Ovary (tissue), 3 donors: ENCODE data around the gene SYNPO2.

Experiments used
- EP300 ChIP-seq: sonication (generic); formaldehyde crosslinking; IDR thresholded peaks from one replicate; pipeline ENCODE4 v1.6.1; 2017; ENCODE audit warnings: antibody characterized with exemption
- POLR2A ChIP-seq: fragments of 450-650 bp; IDR thresholded peaks from one replicate; pipeline ENCODE4 v1.6.1; 2017; ENCODE audit warnings: antibody characterized with exemption, mild to moderate bottlenecking, moderate library complexity
- TF ChIP-seq, protein P1 (sequence below), 3 donors: fragments of 450-650 bp in 2 of 3; fragments of 200-600 bp in 1 of 3; IDR thresholded peaks; one replicate each; pipeline versions ENCODE4 v1.5.1 to v1.8.0; 2016 to 2022; ENCODE audit warnings: antibody characterized with exemption in 3 of 3, mild to moderate bottlenecking in 1 of 3
- donor health status: DM: no; HTN: no; CAD: no.

DNA sequence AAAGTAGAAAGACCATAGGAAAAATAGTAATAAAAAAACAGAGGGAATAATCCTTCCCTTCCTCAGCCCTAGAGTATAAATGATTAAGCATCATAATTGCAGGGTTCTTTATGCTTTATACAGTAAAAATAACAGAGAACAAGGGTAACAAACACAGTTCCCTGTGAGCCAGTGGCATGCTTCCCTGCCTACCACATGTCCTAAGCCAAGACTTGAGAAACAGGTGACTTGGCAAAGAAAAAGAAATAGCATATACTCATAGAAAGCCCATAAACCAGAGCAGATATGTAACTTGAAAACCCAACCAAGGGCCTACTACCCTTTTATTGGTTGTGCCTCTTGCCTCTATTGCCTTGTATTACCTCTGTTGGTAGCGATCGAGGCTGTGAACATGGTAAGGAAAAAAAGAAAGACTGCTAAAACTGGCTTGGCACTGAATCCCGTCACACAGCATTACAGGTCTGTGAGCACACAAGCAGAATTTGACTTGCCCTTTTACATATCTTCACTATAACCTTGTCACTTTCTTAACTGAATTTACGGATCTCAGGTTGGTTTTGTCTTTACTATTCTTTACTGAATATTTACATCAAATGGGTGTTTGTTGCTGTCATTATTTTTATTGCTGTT is 216.1 kb downstream of the SYNPO2 start:
- TF ChIP-seq, protein P1, sequence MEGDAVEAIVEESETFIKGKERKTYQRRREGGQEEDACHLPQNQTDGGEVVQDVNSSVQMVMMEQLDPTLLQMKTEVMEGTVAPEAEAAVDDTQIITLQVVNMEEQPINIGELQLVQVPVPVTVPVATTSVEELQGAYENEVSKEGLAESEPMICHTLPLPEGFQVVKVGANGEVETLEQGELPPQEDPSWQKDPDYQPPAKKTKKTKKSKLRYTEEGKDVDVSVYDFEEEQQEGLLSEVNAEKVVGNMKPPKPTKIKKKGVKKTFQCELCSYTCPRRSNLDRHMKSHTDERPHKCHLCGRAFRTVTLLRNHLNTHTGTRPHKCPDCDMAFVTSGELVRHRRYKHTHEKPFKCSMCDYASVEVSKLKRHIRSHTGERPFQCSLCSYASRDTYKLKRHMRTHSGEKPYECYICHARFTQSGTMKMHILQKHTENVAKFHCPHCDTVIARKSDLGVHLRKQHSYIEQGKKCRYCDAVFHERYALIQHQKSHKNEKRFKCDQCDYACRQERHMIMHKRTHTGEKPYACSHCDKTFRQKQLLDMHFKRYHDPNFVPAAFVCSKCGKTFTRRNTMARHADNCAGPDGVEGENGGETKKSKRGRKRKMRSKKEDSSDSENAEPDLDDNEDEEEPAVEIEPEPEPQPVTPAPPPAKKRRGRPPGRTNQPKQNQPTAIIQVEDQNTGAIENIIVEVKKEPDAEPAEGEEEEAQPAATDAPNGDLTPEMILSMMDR (IDR thresholded peaks at IDR 0.05), result no peak
- TF ChIP-seq EP300 (no peak), POLR2A (no peak)
